ENCODE data around the gene OTUD3. TPM values are rescaled to one million over a fixed set of nuclear protein-coding genes. Genes with fewer than 3 reads are reported as not detected.
A peak's percentile ranks its signal among the peaks of the same experiment; 100 is the strongest.

Gene OTUD3
- total RNA-seq, 6 experiments from 2014 or later = 5.4 to 8.3 (median 7.5) TPM

DNA sequence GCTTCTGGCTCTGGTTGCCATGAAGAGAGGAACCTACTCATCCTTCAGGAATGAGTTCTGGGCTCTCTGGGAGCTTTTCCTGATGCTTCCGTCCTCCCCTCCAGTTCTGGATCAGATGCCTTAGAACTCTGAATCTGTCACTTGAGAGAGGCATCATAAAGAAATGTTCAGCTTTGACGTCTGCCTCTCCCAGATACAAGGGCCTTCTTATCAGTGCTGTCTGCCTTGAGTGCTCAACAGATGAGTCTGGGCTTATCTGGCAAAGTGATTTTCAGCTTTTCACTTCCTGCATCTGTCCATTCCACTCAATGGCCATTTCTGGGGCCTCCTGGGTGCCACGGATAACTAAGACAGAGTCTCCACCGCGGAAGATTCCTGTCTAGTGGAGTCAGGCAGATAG, 12.3 kb upstream of the OTUD3 start:
- H3K36me3 Mint-ChIP-seq (ENCODE audit: low read depth) = no peaks in the 10 kb centered on the region
- peaks cover 3% of the 10 kb centered on the region for H3K27me3 Mint-ChIP-seq (ENCODE audit: insufficient read depth)
- H3K27ac Mint-ChIP-seq = peak overlapping the region; percentile 71
- peak overlapping the region; percentile 4; the same call in 1 of the 2 replicates for H3K4me3 Mint-ChIP-seq
- peaks cover 39% of the 10 kb centered on the region for H3K4me1 Mint-ChIP-seq (ENCODE audit: low read depth)
- DNase-seq = peak; percentile 30
- H3K9me3 Mint-ChIP-seq = no peaks in the 10 kb centered on the region
- TF ChIP-seq, protein P1, sequence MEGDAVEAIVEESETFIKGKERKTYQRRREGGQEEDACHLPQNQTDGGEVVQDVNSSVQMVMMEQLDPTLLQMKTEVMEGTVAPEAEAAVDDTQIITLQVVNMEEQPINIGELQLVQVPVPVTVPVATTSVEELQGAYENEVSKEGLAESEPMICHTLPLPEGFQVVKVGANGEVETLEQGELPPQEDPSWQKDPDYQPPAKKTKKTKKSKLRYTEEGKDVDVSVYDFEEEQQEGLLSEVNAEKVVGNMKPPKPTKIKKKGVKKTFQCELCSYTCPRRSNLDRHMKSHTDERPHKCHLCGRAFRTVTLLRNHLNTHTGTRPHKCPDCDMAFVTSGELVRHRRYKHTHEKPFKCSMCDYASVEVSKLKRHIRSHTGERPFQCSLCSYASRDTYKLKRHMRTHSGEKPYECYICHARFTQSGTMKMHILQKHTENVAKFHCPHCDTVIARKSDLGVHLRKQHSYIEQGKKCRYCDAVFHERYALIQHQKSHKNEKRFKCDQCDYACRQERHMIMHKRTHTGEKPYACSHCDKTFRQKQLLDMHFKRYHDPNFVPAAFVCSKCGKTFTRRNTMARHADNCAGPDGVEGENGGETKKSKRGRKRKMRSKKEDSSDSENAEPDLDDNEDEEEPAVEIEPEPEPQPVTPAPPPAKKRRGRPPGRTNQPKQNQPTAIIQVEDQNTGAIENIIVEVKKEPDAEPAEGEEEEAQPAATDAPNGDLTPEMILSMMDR (IDR thresholded peaks at IDR 0.05) = no peak

GRCh38 chr1:19872190-19872589, 10.0 kb upstream of the OTUD3 start:
- Mint-ChIP-seq H3K4me3 (no peak overlapping the region), H3K36me3 (ENCODE audit: low read depth) (no peaks in the 10 kb centered on the region), H3K27ac (no peak overlapping the region), H3K27me3 (ENCODE audit: insufficient read depth) (peaks cover 3% of the 10 kb centered on the region), H3K9me3 (no peaks in the 10 kb centered on the region), H3K4me1 (ENCODE audit: low read depth) (peaks cover 24% of the 10 kb centered on the region)
- DNase-seq = no peak
- TF ChIP-seq, protein P1 (IDR thresholded peaks at IDR 0.05) = no peak

- no peak overlapping the region for H3K27ac Mint-ChIP-seq
- H3K4me3 Mint-ChIP-seq = no peak overlapping the region
- peaks cover 3% of the 10 kb centered on the region for H3K27me3 Mint-ChIP-seq (ENCODE audit: insufficient read depth)
- no peaks in the 10 kb centered on the region for H3K9me3 Mint-ChIP-seq
- TF ChIP-seq, protein P1 (IDR thresholded peaks at IDR 0.05) = no peak
- H3K36me3 Mint-ChIP-seq (ENCODE audit: low read depth) = no peaks in the 10 kb centered on the region
- peaks cover 23% of the 10 kb centered on the region for H3K4me1 Mint-ChIP-seq (ENCODE audit: low read depth)
- DNase-seq = no peak
These were observed 4.9 kb upstream of the OTUD3 start for GRCh38 chr1:19877181-19877750.

GRCh38 chr1:19877821-19878636, 4.2 kb upstream of the OTUD3 start:
- TF ChIP-seq, protein P1 (IDR thresholded peaks at IDR 0.05) = no peak
- Mint-ChIP-seq H3K9me3 (no peaks in the 10 kb centered on the region), H3K27me3 (ENCODE audit: insufficient read depth) (peaks cover 2% of the 10 kb centered on the region), H3K4me1 (ENCODE audit: low read depth) (peaks cover 25% of the 10 kb centered on the region), H3K27ac (no peak overlapping the region), H3K4me3 (no peak overlapping the region), H3K36me3 (ENCODE audit: low read depth) (no peaks in the 10 kb centered on the region)
- DNase-seq = peak; percentile 21

- Mint-ChIP-seq H3K4me1 (ENCODE audit: low read depth) (peaks cover 31% of the 10 kb centered on the region), H3K27me3 (ENCODE audit: insufficient read depth) (peaks cover 2% of the 10 kb centered on the region), H3K9me3 (no peaks in the 10 kb centered on the region), H3K36me3 (ENCODE audit: low read depth) (no peaks in the 10 kb centered on the region), H3K4me3 (no peak overlapping the region), H3K27ac (no peak overlapping the region)
- TF ChIP-seq, protein P1 (IDR thresholded peaks at IDR 0.05) = no peak
- DNase-seq = no peak
These were observed 3.6 kb upstream of the OTUD3 start for GRCh38 chr1:19878637-19878985.
